Measurements from ENCODE around the gene KRTAP5-3. TPM values are rescaled to one million over a fixed set of nuclear protein-coding genes. Genes with fewer than 3 reads are reported as not detected.
"Not testable (repeated sequence)": the region's sequence is repeated elsewhere in the genome, so short reads cannot be mapped to it uniquely, and the experiment has no call there.

KRTAP5-3 gene
- total RNA-seq, 1 donor from 2014 or later: not detected

DNA sequence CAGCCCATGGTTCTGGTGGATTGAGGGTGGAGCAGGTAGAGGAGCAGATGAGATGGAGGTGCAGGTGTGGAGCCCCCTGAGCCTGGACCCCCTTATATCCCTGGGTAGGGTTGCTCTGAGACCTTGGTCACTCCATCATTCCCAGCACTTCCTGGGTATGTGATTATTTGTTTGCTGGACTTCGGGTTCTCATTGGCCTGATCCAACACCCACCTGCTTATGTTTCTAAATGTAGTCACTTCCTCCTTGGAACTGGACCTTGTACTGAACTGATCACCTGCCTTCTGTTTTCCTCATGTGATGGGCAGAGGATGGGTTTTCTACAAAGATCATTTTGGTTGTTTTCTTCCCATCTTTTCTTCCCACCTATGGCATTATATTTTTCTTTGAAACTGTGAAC is 13.8 kb upstream of the KRTAP5-3 start, which contains the start of gene KRTAP5-4:
KRTAP5-4 (minus strand) TSS at position 53 of the 400 bp plus-strand sequence; CDS start at position 8, 45 bp downstream.
- ATAC-seq (no peak), DNase-seq (ENCODE audit: low spot score) (no peak)

DNA sequence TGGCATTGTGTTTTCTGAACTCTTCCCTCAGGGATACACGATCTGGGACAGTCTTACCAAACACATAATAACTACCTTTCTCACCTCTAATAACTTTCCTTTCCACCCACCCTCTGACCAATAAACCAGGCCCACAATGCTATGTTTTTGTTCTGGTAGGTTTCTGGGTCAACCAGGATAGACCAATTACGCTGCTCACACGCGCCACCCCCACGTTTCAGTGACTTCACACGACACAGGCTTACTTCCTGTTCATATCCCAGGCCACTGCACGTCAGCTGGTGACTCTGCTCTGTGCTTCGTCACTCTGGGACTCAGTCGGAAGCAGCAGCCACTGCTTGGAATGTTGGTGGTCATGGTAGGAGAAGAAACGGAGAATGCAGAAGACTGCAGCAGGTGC is 11.2 kb upstream of the KRTAP5-3 start:
- no peak for DNase-seq (ENCODE audit: low spot score)
- ATAC-seq: peak; percentile 43

DNA sequence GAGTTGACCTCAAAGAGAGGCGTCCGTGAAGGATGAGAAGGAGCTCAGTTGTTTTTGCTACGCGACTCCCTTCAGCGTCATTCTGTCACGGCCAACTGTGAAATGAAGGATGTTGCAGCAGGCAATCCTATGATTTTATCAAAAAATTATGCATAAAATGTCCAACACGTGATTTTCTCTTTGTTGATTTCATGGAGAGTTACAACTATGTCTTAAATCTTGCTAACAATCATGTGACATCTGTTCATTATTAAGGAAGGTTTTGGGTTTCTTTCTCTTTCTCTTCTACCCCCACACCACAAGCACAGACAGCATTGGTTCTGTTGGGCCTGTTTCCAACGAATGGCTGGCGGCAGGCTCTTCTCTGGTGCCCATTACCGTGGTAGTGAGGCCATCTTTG is 10.0 kb upstream of the KRTAP5-3 start:
- DNase-seq (ENCODE audit: low spot score): no peak
- no peak for ATAC-seq

DNA sequence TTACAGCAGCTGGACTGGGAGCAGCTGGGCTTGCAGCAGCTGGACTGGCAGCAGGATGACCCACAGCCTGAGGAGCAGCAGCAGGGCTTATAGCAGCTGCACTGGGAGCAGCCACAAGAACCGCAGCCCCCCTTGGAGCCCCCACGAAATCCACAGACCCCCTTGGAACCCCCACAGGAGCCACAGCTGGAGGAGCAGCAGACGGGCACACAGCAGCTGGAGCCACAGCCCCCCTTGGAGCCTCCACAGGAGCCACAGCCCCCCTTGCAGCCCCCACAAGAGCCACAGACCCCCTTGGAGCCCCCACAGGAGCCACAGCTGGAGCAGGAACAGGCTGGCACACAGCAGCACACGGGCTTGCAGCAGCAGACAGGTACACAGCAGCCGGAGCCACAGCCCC is 362 bp downstream of the KRTAP5-3 start:
- DNase-seq (ENCODE audit: low spot score); ATAC-seq: not testable (repeated sequence)

DNA sequence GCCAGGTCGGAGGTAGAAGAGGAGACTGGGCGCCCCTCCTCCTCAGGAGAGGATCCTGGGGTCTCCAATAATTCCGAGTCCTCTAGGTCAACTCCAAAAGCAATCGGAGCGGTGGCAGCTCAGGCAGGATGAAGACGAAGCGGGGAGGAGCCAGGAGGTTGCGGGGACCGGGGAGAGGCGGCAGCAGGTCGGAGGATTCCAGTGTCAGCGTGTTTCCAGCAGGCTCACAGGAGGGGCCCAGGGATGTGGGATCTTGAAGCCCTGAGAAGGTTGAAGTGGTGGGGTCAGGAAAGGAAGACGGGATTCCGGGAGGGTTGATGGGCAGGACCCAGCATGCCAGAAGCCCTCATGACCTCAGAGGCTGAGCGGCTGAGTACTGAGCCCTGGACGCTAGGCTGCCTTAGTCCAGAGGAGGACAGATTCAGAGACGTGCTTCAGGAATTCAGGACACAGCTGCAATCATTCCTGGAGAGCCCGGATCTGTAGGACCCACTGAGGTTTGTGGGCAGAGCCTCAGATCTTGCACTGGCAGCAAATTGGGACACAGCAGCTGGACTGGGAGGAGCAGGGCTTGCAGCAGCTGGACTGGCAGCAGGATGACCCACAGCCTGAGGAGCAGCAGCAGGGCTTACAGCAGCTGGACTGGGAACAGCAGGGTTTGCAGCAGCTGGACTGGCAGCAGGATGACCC is 962 bp downstream of the KRTAP5-3 start:
- not testable (repeated sequence) for ATAC-seq; DNase-seq (ENCODE audit: low spot score)

DNA sequence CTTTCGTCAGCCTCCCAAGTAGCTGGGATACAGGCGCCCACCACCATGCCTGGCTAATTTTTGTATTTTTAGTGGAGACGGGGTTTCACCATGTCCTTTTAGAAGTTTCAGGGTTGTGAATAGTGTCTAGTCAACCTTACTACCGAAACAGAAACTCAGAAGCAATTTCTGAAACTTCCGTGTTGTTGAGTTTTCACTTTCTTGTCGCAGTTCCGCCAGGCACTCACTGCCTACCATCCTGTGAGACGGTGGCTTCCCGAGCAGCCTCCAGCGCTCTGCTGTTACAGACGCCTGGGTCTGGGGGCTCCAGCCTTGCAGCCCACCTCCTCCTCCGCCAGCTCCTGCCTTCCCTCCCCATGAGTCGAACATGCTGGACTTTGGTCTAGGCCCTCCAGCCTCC is 2.3 kb downstream of the KRTAP5-3 start:
- not testable (repeated sequence) for DNase-seq (ENCODE audit: low spot score); ATAC-seq

DNA sequence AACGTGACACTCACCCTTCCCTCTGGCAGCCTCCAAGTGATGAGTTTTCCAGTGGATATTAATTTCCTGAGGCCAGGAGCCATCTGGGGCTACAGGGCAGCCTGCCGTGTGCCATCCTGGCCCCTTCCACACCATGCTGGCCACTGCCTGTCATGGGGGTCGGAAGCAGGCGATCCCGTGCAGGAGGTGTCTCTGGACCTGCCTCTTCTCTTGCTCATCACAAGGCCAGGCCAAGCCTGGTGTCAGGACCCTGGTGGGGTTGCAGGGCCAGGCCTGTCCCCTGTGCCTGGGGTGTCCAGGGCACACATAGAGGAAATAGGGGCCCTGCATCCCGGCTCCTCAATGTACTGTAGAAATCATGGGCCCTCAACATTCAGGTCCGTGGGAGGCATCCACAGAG is 3.6 kb downstream of the KRTAP5-3 start:
- DNase-seq (ENCODE audit: low spot score) (no peak), ATAC-seq (no peak)

DNA sequence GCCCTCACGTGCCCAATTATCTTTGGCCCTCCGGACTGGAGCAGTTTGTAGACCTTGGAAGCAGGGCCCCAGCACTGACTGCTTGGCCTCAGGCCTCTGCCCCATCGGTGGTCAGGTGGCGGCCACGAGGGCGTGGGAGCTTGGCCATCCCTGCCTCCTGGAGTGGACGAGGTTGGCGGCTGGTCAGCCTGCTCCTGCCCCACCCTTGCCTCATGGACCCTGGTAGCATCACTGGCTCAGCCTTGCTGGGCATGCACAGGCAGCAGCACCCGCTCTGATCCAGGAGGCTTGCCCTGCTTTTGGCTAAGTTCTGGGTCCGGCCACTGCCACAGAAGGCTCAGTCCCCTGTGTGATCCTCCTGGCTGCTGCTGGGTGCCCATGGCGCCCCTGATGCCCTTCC is 4.1 kb downstream of the KRTAP5-3 start:
- no peak for ATAC-seq

DNA sequence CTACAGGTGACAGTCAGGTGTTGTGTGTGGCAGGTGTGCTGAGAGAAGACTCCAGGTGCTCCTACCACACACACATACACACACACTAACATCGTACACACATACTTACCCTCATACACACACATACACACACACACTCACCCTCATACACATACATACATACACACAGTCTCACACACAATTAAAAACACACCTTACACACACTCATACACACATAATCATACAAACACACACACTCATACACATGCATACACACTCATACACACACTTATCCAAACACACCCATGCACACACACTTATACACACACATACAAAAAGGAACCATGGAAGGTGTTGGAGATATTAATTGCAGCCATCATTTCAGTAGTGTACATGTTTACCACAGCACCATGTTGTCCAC is 4.6 kb downstream of the KRTAP5-3 start:
- ATAC-seq: no peak
- DNase-seq (ENCODE audit: low spot score): no peak

More for the DNA sequence above, 4.1 kb downstream of the KRTAP5-3 start:
- no peak for DNase-seq (ENCODE audit: low spot score)

DNA sequence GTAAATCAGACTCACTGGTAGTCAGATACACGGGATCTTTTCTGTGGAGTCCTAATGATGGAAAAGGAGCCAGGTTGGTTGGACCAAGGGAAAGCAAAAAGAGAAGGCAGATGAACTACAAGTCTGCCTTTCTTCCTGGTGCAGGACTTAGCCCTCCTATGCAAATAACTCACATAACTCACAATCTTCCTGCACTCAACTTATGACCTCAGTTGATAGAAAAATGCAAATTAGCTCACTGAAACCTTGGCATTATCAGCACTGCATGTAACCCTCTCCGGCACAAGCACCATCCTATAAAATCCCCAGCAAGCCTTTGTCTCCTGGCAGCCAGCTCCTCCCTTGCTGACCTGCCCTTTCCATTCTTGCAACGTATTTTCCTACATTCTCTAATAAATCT is 6.6 kb downstream of the KRTAP5-3 start:
- not testable (repeated sequence) for DNase-seq (ENCODE audit: low spot score); ATAC-seq

DNA sequence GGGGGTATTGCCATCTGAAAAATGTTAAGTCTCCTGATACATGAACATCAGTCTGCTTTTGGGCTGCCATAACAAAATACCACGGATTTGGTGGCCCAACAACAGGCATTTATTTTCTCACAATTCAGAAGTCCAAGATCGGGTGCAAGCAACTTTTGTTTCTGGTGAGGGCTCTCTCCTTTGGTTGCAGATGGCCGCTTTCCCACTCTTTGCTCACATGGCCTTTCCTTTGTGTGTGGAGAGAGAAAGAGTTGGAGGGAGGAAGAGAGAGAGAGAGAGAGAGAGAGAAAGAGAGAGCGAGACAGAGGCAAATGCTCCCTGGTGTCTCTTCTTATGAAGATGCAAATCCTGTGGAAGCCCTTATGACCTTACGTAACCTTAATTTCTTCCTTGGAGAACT is 7.6 kb downstream of the KRTAP5-3 start:
- ATAC-seq (no peak), DNase-seq (ENCODE audit: low spot score) (no peak)

DNA sequence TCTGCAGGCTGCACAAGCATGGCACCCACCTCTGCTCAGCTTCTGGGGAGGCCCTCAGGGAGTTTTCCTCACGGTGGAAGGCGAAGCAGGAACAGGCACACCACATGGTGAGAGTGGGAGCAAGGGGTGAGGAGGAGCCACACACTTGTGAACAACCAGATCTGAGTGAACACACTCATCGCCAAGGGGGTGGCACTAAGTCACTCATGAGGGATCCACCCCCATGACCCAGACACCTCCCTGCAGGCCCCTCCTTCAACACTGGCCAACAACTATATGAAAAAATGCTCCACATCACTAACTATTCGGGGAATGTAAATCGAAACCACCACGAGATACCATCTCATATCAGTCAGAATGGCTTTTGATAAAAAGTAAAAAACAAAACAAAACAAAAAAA is 9.4 kb downstream of the KRTAP5-3 start:
- no peak for ATAC-seq
- DNase-seq (ENCODE audit: low spot score): no peak

DNA sequence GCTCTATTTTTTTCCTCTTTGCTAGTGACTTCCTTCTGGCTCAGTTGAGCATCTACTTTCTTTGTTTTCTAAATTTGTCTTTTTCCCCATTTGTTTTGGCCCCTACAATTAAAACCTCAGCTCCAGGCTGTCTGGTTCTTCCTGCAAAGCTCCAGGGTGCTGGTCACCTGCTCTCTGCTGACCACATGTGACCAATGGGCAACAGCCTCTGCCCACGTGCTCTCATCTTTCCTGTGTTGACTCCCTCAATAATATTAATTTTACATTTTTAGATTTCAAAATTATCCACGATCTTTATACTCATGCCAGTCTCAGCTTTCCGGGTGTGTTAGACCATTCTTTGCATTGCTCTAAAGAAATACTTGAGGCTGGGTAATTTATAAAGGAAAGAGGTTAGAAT is 9.9 kb downstream of the KRTAP5-3 start:
- not testable (repeated sequence) for DNase-seq (ENCODE audit: low spot score); ATAC-seq

DNA sequence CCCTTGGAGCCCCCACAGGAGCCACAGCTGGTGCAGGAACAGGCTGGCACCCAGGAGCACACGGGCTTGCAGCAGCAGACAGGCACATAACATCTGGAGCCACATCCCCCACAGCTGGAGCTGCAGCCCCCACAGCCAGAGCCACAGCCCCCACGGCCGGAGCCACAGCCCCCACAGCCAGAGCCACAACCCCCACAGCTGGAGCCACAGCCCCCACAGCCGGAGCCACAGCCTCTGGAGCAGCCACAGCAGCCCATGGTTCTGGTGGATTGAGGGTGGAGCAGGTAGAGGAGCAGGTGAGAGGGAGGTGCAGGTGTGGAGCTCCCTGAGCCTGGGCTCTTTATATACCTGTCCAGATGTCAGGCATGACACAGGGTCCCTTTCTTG is 10.3 kb downstream of the KRTAP5-3 start, which contains the start of gene KRTAP5-2:
KRTAP5-2 (minus strand) TSS at position 301 of the 387 bp plus-strand sequence; CDS start at position 257, 44 bp downstream.
- ATAC-seq (no peak), DNase-seq (ENCODE audit: low spot score) (no peak)

DNA sequence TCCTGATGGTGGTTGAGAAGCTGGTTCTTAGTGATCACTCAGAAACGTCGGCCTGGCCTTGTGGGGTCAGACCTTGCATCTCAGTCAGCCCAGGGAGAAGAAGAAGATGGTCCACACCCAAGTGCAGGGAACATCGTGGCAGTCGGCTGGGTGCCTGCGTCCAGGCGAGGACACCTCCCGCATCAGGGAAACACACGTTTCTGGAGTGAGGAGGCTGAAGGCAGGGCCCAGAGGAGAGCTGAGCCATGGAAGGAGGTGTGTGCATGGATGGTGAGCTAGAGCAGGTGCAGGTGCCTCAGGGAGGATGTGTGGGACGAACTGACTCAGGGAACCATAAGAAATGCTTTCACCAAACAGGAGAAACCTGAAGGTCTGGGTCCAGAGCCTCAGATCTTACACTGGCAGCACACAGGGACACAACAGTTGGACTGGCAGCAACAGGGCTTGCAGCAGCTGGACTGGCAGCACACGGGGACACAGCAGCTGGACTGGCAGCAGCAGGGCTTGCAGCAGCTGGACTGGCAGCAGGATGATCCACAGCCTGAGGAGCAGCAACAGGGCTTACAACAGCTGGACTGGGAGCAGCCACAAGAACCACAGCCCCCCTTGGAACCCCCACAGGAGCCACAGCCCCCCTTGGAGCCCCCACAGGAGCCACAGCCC is 10.8 kb downstream of the KRTAP5-3 start:
- no peak for DNase-seq (ENCODE audit: low spot score)

DNA sequence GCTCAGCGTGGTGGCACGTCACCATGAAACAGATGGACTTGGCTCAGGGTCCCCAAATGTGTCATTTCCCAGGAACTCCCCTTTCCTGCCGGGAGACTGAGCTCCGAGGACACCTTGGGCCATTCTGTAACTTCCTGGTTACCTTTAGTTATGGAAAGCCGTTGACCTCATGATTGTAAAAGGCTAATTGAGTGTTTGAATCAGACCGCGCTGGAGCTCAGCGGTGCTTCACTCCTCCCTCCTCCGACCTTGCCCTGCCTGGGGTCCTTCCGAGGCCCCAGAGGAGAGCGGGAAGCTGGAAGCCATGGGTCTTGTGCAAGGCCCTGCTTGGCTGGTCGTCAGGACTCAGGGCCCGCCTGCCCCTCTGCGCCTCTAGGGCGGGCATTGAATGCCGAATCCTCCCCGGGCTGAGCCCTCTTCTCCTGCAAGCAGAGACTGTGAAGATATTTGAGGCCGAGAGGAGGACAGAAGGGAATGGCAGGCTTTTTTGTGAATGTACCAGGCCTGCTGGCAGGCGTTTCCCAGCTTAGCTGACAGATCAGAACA is 11.6 kb downstream of the KRTAP5-3 start:
- DNase-seq (ENCODE audit: low spot score); ATAC-seq: not testable (repeated sequence)

More for the DNA sequence above, 10.8 kb downstream of the KRTAP5-3 start:
- ATAC-seq: no peak

DNA sequence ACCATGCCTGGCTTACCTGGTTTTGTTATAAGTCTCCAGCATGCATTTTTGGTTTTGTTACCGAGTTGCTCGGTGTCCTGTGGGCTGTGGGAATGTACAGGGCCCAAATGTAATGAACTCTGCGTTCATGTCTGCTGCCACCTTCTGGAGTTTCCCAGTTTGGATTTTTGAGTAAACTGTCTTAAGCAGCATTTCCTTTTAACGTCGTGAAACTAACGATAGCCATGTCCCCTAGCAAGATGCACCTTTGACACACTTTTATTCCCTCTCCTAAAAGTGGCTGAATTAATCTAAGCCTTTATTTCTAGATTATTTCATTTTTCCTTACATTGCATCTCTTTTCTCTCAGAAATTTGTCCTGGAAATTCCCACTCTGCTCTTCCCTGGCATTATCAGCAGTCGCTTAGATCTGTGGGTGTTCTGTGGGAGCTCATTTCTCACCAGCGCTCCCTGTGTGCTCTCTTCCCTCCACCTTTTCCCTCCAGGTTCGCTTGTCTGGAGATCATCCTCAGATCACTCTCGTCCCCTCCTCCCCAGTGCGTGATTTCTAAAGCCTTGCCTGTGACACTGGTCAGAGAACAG is 12.2 kb downstream of the KRTAP5-3 start:
- not testable (repeated sequence) for DNase-seq (ENCODE audit: low spot score)
- ATAC-seq: peak; percentile 9

DNA sequence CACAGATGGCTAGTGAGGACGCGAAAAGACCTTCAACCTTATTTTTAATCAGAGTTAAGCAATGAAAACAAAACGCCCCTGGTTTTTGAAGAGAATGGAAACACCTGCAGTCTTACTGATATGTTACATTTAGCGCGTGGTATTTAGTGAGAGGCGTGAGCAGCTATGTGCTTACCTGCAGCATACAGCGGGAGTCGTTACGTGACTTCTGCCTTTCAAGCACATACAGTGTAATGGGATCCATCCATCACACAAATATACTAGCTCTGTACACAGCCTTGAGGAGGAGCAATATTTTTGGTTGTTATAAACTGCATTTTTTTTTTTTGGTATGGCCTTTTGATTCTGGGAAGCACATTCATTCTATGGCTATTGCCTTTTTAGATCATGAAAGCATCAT is 15.6 kb downstream of the KRTAP5-3 start:
- no peak for DNase-seq (ENCODE audit: low spot score)
- no peak for ATAC-seq

DNA sequence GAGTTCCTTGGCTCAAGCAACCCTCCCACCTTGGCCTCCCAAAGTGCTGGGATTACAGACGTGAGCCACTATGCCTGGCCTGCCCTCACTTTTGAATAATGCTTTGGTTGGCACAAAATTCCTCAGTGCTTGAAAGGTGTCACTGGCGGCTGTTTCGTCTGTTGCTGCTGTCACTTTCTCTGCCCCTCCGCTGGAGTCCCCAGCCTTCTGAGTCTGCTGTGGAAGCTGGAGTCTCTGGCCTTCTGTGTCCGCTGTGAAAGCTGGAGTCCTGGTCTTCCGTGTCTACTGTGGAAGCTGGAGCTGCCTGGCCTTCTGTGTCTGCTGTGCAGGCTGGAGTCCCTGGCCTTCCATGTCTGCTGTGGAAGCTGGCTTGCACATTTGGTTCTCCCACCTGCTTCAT is 18.3 kb downstream of the KRTAP5-3 start:
- ATAC-seq (no peak), DNase-seq (ENCODE audit: low spot score) (no peak)

DNA sequence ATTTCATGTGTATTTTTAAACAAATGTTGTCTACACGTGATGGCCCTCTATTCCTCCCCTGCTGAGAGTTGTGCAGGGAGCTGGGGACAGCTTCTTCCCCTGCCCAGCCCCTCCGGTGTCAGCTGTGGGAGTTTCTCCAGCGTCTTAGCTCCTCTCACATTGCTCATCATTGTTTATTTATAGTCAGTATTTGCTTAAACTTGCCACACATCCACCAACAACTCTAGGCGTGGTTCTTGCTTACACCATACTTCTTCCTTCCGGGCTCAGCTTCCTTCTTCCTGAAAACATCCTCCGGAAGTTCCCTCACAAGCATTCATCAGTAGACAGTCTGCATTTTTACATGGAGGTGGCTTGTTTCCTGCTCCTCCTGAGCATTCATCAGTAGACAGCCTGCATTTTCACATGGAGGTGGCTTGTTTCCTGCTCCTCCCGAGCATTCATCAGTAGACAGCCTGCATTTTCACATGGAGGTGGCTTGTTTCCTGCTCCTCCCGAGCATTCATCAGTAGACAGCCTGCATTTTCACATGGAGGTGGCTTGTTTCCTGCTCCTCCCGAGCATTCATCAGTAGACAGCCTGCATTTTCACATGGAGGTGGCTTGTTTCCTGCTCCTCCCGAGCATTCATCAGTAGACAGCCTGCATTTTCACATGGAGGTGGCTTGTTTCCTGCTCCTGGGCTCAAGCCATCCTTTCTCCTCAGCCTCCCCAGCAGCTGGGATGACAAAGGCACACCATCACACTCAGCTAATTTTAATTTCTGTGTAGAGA is 18.9 kb downstream of the KRTAP5-3 start:
- ATAC-seq: peak; percentile 21
- not testable (repeated sequence) for DNase-seq (ENCODE audit: low spot score)

DNA sequence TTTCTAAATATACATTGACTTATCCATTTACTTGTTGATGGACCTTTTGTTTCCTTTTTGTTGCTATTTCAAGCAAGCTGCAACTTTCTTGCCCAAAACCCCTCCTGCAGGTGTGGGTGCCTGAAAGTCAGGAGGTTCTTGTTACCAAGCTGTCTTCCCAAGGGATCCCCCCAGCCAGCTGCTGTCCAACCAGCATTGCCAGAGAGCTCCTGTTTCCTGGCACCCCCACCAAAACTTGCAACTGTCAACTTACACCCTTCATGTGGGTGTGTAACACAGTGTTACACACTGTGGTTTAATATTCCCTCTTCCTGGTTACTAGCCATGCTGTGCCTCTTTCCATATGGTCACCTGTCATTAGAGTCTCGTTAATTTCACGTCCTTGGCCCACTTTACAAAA is 21.6 kb downstream of the KRTAP5-3 start:
- ATAC-seq (no peak), DNase-seq (ENCODE audit: low spot score) (no peak)
